Activated CD4-positive, alpha-beta T cell treated with anti-CD3 and anti-CD28 coated beads, Interleukin-2, amount 50 U/mL, for 1 hour (primary cell): ENCODE results near the gene SH3BGRL.

Experiments used
- DNase-seq: peaks from one replicate; pipeline ENCODE4 v3.0.0-alpha.2; 2020

Gene SH3BGRL

GRCh38 chrX:81201671-81202455 lies at the start of gene SH3BGRL, which contains the start of gene HMGN5:
Gene SH3BGRL, plus strand, starts transcription at chrX:81202102. Its CDS starts 99 bp downstream, at chrX:81202201.
Gene HMGN5, minus strand, starts transcription at chrX:81201913. Its CDS starts 80,364 bp downstream, at chrX:81121549.
- DNase-seq: peak; percentile 64

GRCh38 chrX:81168391-81168790 lies 33.5 kb upstream of the SH3BGRL start:
- no peak for DNase-seq

GRCh38 chrX:81174286-81174685 lies 27.6 kb upstream of the SH3BGRL start:
- no peak for DNase-seq

- DNase-seq: no peak
These were observed 6.6 kb upstream of the SH3BGRL start for GRCh38 chrX:81195259-81195658.

GRCh38 chrX:81195712-81196111 lies 6.2 kb upstream of the SH3BGRL start:
- DNase-seq: peak; percentile 43

DNA sequence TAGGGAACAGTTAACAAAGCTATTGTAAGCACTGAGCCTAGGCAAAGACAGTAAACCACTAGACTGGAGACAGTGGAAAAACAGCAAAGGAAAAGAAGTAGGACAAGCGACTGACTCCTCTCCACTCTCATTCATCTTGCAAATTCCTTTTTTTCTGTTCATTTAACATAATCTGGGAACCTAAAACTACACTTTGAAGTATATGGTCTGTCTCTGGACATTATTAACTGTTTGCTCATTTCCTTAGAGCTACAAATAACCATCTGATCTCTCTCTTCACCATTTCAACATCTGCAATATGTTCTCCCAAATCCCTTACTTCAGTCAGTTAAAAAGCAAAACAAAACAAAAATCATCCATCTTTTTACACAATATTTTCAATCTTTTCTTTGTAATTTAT lies 831 bp upstream of the SH3BGRL start:
- DNase-seq: no peak

GRCh38 chrX:81202456-81202819 lies 536 bp downstream of the SH3BGRL start:
- no peak for DNase-seq

- DNase-seq: no peak
These were observed 1.0 kb downstream of the SH3BGRL start for GRCh38 chrX:81202943-81203342.

DNA sequence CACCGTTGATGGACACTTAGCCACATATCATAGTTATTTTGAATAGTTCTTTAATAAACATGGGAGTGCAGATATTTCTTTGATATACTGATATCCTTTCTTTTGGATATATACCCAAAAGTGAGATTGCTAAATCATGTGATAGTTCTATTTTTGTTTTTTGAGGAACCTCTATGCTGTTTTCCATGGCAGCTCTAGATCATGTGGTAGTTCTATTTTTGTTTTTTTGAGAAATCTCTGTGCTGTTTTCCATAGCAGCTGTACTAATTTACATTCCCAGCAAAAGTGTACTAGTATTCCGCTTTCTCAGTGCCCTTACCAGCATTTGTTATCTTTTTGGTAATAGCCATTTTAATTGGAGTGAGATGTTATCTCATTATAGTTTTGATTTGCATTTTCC lies 3.6 kb downstream of the SH3BGRL start:
- no peak for DNase-seq

- DNase-seq: no peak
These were observed 4.6 kb downstream of the SH3BGRL start for GRCh38 chrX:81206476-81206875.

DNA sequence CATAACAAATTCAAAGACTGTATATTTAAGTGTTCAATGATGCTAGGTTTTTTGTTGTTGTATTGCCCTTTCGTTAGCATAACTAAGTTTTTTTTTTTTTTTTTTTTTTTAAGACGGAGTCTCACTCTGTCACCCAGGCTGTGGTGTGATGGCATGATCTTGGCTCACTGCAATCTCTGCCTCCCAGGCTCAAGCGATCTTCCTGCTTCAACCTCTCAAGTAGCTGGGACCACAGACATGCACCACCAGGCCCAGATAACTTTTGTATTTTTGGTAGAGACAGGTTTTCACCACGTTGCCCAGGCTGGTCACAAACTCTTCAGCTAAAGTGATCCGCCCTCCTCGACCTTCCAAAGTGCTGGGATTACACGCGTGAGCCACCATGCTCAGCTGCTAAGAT lies 7.0 kb downstream of the SH3BGRL start:
- no peak for DNase-seq

DNA sequence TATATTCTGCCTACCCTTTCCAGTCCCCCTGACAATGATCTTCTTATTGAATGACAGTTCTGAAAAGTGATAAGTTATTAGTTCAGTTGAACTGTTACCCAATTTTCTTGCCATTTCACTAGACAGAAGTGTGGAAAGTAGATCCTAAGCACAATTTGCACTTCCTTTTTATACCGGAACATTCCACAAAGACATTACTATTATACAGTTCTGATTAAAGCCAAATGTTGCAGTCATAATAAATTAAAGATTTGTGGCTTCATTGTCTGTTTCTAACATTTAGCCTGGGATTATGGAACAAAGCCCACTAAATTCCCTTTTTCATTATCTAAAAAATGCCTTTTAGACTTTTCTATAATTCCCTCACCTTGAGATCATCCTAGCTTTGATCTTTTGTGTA lies 13.8 kb downstream of the SH3BGRL start:
- DNase-seq: no peak

DNA sequence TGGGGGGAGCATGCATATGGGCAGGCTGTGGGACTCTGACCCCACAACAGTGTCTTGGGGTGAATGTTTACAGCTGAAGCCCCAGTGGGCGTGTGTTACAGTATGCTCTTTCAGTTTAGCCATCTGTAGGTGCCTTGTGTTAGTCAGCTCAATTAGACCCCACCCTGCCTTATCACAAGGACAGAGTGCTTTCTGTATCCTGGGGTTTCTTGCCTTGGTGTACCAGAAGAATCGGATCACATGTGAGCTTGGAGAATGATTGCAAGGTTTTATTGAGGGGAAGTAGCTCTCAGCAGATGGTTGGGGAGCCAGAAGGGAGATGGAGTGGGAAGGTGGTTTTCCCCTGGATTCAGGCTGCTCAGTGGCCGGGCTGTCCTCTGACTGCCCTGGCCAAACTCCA lies 27.3 kb downstream of the SH3BGRL start:
- no peak for DNase-seq

DNA sequence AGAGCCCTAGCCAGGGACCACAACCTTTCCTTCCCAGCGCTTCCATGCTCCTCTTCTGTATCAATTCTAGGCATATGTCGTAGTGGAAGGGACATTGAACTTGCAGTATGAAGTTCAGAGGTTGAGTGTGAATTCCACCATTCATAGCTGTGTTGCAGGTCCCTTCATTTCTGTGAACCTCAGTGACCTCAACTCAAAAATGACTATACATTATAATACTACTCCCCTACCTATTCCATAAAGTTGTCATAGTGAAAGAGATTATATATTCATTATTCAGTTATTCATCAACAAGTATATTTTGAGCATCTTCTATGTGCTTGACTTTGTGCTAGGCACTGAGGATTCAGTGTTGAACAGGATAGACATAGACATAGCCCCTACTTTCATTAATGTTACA lies 28.0 kb downstream of the SH3BGRL start:
- no peak for DNase-seq

- DNase-seq: no peak
These were observed 29.6 kb downstream of the SH3BGRL start for GRCh38 chrX:81231476-81231875.

GRCh38 chrX:81232218-81232617 lies 30.3 kb downstream of the SH3BGRL start:
- no peak for DNase-seq

GRCh38 chrX:81237516-81237915 lies 35.6 kb downstream of the SH3BGRL start:
- no peak for DNase-seq

GRCh38 chrX:81238166-81238565 lies 36.3 kb downstream of the SH3BGRL start:
- no peak for DNase-seq

DNA sequence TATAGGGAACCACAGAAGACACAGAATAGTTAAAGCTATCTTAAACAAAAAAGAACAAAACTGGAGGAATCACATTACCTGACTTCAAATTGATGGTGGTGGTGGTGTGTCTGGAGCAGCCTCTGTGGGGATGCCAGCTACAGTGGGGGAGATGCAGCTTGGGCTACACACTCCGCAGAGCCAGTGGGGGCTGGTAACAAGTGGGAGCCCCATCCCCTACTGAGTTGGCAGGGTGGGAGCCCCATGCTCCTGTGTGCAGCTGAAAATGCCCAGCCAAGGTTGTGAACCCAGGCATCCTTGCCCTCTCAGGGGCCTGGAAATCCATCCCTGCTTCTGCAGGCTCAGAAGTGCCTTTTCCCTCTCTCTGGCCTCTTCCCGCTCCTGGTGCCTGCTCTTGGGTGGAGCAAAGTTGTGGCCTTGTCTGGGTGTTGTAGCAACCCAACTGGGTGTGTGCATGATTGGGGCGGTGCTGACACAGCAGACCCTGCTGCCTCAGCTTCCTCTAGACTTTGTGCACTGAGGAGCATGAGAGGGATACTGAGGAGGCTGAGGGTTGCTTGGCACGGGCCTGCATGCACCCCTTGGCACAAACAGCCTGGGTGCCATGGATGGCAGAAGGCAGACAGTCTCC lies 38.9 kb downstream of the SH3BGRL start:
- DNase-seq: no peak

DNA sequence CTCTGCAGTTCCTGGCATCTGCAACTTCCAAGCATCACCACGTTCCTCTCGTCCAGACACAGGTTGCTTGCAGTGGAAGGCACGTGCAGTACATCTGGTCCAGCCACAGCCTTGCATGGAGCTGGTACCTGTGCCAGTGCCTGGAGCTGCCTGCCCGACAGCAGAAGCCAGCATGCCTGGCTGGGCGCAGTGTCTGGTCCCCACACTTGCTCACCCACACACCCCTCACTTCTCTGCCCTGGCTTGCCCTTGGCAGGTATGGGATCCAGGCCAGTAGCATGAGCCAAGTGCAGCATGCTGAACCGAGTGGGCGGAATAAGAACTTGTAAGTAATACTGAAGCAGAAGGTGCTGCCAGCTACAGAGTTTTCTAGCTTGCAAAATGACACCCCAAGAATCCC lies 39.9 kb downstream of the SH3BGRL start:
- DNase-seq: no peak

GRCh38 chrX:81255876-81256275 lies 54.0 kb downstream of the SH3BGRL start:
- DNase-seq: no peak

DNA sequence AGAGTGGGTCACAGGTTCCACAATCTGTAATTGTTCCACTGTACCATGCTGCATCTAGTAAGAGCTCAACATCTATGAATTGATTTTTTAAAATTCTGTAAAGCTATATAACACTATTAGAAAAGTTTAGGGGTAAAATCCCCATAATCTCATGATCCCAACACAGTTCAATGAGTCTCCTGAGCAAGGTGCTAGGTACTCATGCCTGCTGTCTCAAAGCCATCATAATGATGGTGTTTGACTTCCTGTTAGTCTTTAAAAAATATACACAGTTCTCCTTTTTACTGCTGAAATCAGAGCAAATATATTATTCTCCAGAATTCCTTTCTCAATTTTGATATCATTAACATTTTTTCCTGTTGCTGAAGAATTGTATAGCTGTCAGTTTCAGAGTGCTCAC lies 55.9 kb downstream of the SH3BGRL start:
- no peak for DNase-seq

- DNase-seq: no peak
These were observed 57.3 kb downstream of the SH3BGRL start for GRCh38 chrX:81259020-81259713.
